Cerebellar nuclear complex (tissue), 1 donor: ENCODE data around the gene TRIM9.

Experiments used
- DNase-seq, 2 experiments: peaks; one replicate each; lab custom pipeline; 2025; lab: John Stamatoyannopoulos, UW

TRIM9 gene

GRCh38 chr14:50936016-50936340, 158.9 kb downstream of the TRIM9 start:
- DNase-seq: no peak

GRCh38 chr14:50935126-50936015, 159.5 kb downstream of the TRIM9 start:
- DNase-seq: no peak

GRCh38 chr14:50932592-50933495, 162.1 kb downstream of the TRIM9 start:
- DNase-seq: no peak

GRCh38 chr14:50932156-50932555, 162.7 kb downstream of the TRIM9 start:
- DNase-seq: no peak

GRCh38 chr14:50931559-50931958, 163.3 kb downstream of the TRIM9 start:
- DNase-seq: no peak

- no peak for DNase-seq
Observed at GRCh38 chr14:50929506-50929905, 165.4 kb downstream of the TRIM9 start.

- DNase-seq: no peak
Observed at GRCh38 chr14:50928002-50928635, 166.8 kb downstream of the TRIM9 start.

- DNase-seq: no peak
Observed at GRCh38 chr14:50926851-50927386, 168.0 kb downstream of the TRIM9 start.
